ENCODE data around the gene CFAP92.

CFAP92 gene

GRCh38 chr3:128950223-128950938 lies 43.5 kb downstream of the CFAP92 start:
- no peak overlapping the region for H3K27ac Mint-ChIP-seq
- no peaks in the 10 kb centered on the region for H3K4me1 Mint-ChIP-seq

GRCh38 chr3:128949158-128949557 lies 44.7 kb downstream of the CFAP92 start:
- peak in 1 of 2 donors; percentile 13 for DNase-seq (ENCODE audit: low spot score in 2 of 2)
- H3K4me3 Mint-ChIP-seq = no peak overlapping the region
- ATAC-seq = no peak
- no peaks in the 10 kb centered on the region for H3K36me3 Mint-ChIP-seq
- H3K9me3 Mint-ChIP-seq = no peaks in the 10 kb centered on the region
- no peak overlapping the region for H3K27ac Mint-ChIP-seq
- no peaks in the 10 kb centered on the region for H3K4me1 Mint-ChIP-seq

More at GRCh38 chr3:128950223-128950938, 43.5 kb downstream of the CFAP92 start:
- peak in 1 of 2 donors; percentile 43 for DNase-seq (ENCODE audit: low spot score in 2 of 2)
- Mint-ChIP-seq H3K4me3 (no peak overlapping the region), H3K36me3 (no peaks in the 10 kb centered on the region), H3K9me3 (no peaks in the 10 kb centered on the region)
- ATAC-seq = peak; percentile 72

GRCh38 chr3:128946411-128946810 lies 47.5 kb downstream of the CFAP92 start:
- ATAC-seq (no peak), DNase-seq (ENCODE audit: low spot score in 2 of 2) (no peak)
- no peaks in the 10 kb centered on the region for H3K9me3 Mint-ChIP-seq
- H3K27ac Mint-ChIP-seq = no peak overlapping the region
- H3K4me1 Mint-ChIP-seq = no peaks in the 10 kb centered on the region
- H3K4me3 Mint-ChIP-seq = no peak overlapping the region
- H3K36me3 Mint-ChIP-seq = no peaks in the 10 kb centered on the region

- DNase-seq (ENCODE audit: low spot score in 2 of 2) (peak in 1 of 2 donors; percentile 25), ATAC-seq (no peak)
- no peak overlapping the region for H3K27ac Mint-ChIP-seq
- no peak overlapping the region for H3K4me3 Mint-ChIP-seq
- H3K4me1 Mint-ChIP-seq = no peaks in the 10 kb centered on the region
- H3K9me3 Mint-ChIP-seq = no peaks in the 10 kb centered on the region
- no peaks in the 10 kb centered on the region for H3K36me3 Mint-ChIP-seq
Observed at GRCh38 chr3:128945878-128946175, 48.0 kb downstream of the CFAP92 start.

GRCh38 chr3:128945041-128945877 lies 48.6 kb downstream of the CFAP92 start:
- H3K4me3 Mint-ChIP-seq = no peak overlapping the region
- no peaks in the 10 kb centered on the region for H3K9me3 Mint-ChIP-seq
- H3K36me3 Mint-ChIP-seq = no peaks in the 10 kb centered on the region
- DNase-seq (ENCODE audit: low spot score in 2 of 2) (peak in 1 of 2 donors; percentile 41), ATAC-seq (no peak)
- no peak overlapping the region for H3K27ac Mint-ChIP-seq
- H3K4me1 Mint-ChIP-seq = no peaks in the 10 kb centered on the region

GRCh38 chr3:128942161-128942952 lies 51.5 kb downstream of the CFAP92 start:
- DNase-seq (ENCODE audit: low spot score in 2 of 2) = peak in 1 of 2 donors; percentile 42
- no peaks in the 10 kb centered on the region for H3K9me3 Mint-ChIP-seq
- no peaks in the 10 kb centered on the region for H3K4me1 Mint-ChIP-seq
- H3K27ac Mint-ChIP-seq = no peak overlapping the region
- H3K4me3 Mint-ChIP-seq = no peak overlapping the region
- no peaks in the 10 kb centered on the region for H3K36me3 Mint-ChIP-seq
- ATAC-seq = no peak

- H3K27ac Mint-ChIP-seq = no peak overlapping the region
- H3K4me3 Mint-ChIP-seq = no peak overlapping the region
- no peaks in the 10 kb centered on the region for H3K4me1 Mint-ChIP-seq
- DNase-seq (ENCODE audit: low spot score in 2 of 2) (no peak), ATAC-seq (no peak)
- H3K9me3 Mint-ChIP-seq = no peaks in the 10 kb centered on the region
- H3K36me3 Mint-ChIP-seq = no peaks in the 10 kb centered on the region
Observed at GRCh38 chr3:128940252-128940651, 53.6 kb downstream of the CFAP92 start.

GRCh38 chr3:128936341-128936740 lies 57.5 kb downstream of the CFAP92 start:
- Mint-ChIP-seq H3K27ac (no peak overlapping the region), H3K4me1 (no peaks in the 10 kb centered on the region), H3K4me3 (no peak overlapping the region), H3K9me3 (no peaks in the 10 kb centered on the region), H3K36me3 (no peaks in the 10 kb centered on the region)
- ATAC-seq (no peak), DNase-seq (ENCODE audit: low spot score in 2 of 2) (no peak)

GRCh38 chr3:128935922-128936321 lies 58.0 kb downstream of the CFAP92 start:
- ATAC-seq (no peak), DNase-seq (ENCODE audit: low spot score in 2 of 2) (peak in 1 of 2 donors; percentile 28)
- Mint-ChIP-seq H3K9me3 (no peaks in the 10 kb centered on the region), H3K27ac (no peak overlapping the region), H3K4me1 (no peaks in the 10 kb centered on the region), H3K36me3 (no peaks in the 10 kb centered on the region), H3K4me3 (no peak overlapping the region)

- Mint-ChIP-seq H3K4me3 (no peak overlapping the region), H3K4me1 (no peaks in the 10 kb centered on the region), H3K36me3 (no peaks in the 10 kb centered on the region), H3K27ac (peak overlapping the region; percentile 54), H3K9me3 (no peaks in the 10 kb centered on the region)
- peak in 1 of 2 donors; percentile 22 for DNase-seq (ENCODE audit: low spot score in 2 of 2)
- no peak for ATAC-seq
Observed at GRCh38 chr3:128933922-128934253, 60.0 kb downstream of the CFAP92 start.

GRCh38 chr3:128933213-128933921 lies 60.5 kb downstream of the CFAP92 start:
- Mint-ChIP-seq H3K9me3 (no peaks in the 10 kb centered on the region), H3K36me3 (no peaks in the 10 kb centered on the region), H3K27ac (peak overlapping the region; percentile 54), H3K4me1 (no peaks in the 10 kb centered on the region), H3K4me3 (no peak overlapping the region)
- ATAC-seq (peak; percentile 11), DNase-seq (ENCODE audit: low spot score in 2 of 2) (peak in 1 of 2 donors; percentile 42)

GRCh38 chr3:128932516-128933212 lies 61.2 kb downstream of the CFAP92 start:
- DNase-seq (ENCODE audit: low spot score in 2 of 2) (peak in 1 of 2 donors; percentile 28), ATAC-seq (no peak)
- H3K4me1 Mint-ChIP-seq = no peaks in the 10 kb centered on the region
- no peaks in the 10 kb centered on the region for H3K9me3 Mint-ChIP-seq
- no peak overlapping the region for H3K27ac Mint-ChIP-seq
- no peak overlapping the region for H3K4me3 Mint-ChIP-seq
- H3K36me3 Mint-ChIP-seq = no peaks in the 10 kb centered on the region

GRCh38 chr3:128931046-128931445 lies 62.8 kb downstream of the CFAP92 start:
- Mint-ChIP-seq H3K4me3 (no peak overlapping the region), H3K4me1 (no peaks in the 10 kb centered on the region), H3K9me3 (no peaks in the 10 kb centered on the region), H3K27ac (no peak overlapping the region), H3K36me3 (no peaks in the 10 kb centered on the region)
- DNase-seq (ENCODE audit: low spot score in 2 of 2) (no peak), ATAC-seq (no peak)

- no peaks in the 10 kb centered on the region for H3K4me1 Mint-ChIP-seq
Observed at GRCh38 chr3:128929364-128929763, 64.5 kb downstream of the CFAP92 start.

More at GRCh38 chr3:128929364-128929763, 64.5 kb downstream of the CFAP92 start:
- Mint-ChIP-seq H3K27ac (no peak overlapping the region), H3K4me3 (no peak overlapping the region), H3K36me3 (no peaks in the 10 kb centered on the region), H3K9me3 (no peaks in the 10 kb centered on the region)
- DNase-seq (ENCODE audit: low spot score in 2 of 2) (no peak), ATAC-seq (no peak)

Measured in stimulated activated effector memory CD8-positive, alpha-beta T cell treated with anti-CD3 and anti-CD28 coated beads, Interleukin-12 subunit alpha, Interleukin-12 subunit beta, amount 100 ng/mL, for 72 hours (primary cell).